OCI-LY1 (cell line): ENCODE results near the gene OPRD1.

Experiments used
- H2AFZ ChIP-seq: fragments of 200-600 bp; sonication (generic), shearing (Covaris generic); 2 replicates; pipeline ENCODE4 v1.6.0; 2014; ENCODE audit warnings: antibody characterized with exemption, mild to moderate bottlenecking, low read length
- H3F3A ChIP-seq: fragments of 200-600 bp; sonication (generic), shearing (Covaris generic); 2 replicates; pipeline ENCODE4 v1.6.0; 2014; ENCODE audit warnings: mild to moderate bottlenecking, antibody characterized with exemption, low read length, moderate library complexity; ENCODE audit not compliant: insufficient read depth
- H3K27ac ChIP-seq: fragments of 200-600 bp; sonication (generic); 2 replicates; pipeline ENCODE4 v1.5.1; 2014; ENCODE audit warnings: low read length, mixed run types, mild to moderate bottlenecking, low read depth; ENCODE audit not compliant: poor library complexity, severe bottlenecking
- H3K27me3 ChIP-seq: fragments of 200-600 bp; sonication (generic); 2 replicates; pipeline ENCODE4 v1.6.0; 2014; ENCODE audit warnings: antibody characterized with exemption, mild to moderate bottlenecking, low read length, moderate library complexity; ENCODE audit not compliant: insufficient read depth
- H3K36me3 ChIP-seq: fragments of 200-600 bp; sonication (generic); 2 replicates; pipeline ENCODE4 v1.6.1; 2014; ENCODE audit warnings: mild to moderate bottlenecking, antibody characterized with exemption, low read length, moderate library complexity, mixed read lengths; ENCODE audit not compliant: insufficient read depth
- H3K4me1 ChIP-seq: fragments of 200-600 bp; sonication (generic); 2 replicates; pipeline ENCODE4 v1.5.1; 2014; ENCODE audit warnings: mild to moderate bottlenecking, low read length, moderate library complexity; ENCODE audit not compliant: insufficient read depth, severe bottlenecking
- H3K4me2 ChIP-seq: fragments of 200-600 bp; sonication (generic), shearing (Covaris generic); 2 replicates; pipeline ENCODE4 v1.6.1; 2014; ENCODE audit warnings: low read length
- H3K4me3 ChIP-seq: fragments of 200-600 bp; sonication (generic); 2 replicates; pipeline ENCODE4 v1.5.1; 2014; ENCODE audit warnings: low read length, low read depth, mild to moderate bottlenecking, mixed read lengths; ENCODE audit not compliant: poor library complexity, severe bottlenecking
- H3K79me2 ChIP-seq: fragments of 200-600 bp; shearing (Covaris generic); 2 replicates; pipeline ENCODE4 v1.6.1; 2016; ENCODE audit warnings: mixed run types, low read length, mixed read lengths; ENCODE audit not compliant: insufficient read depth
- H3K9ac ChIP-seq: fragments of 200-600 bp; sonication (generic), shearing (Covaris generic); 2 replicates; pipeline ENCODE4 v1.6.1; 2014; ENCODE audit warnings: mild to moderate bottlenecking, low read length, mixed read lengths
- H3K9me2 ChIP-seq: fragments of 200-600 bp; sonication (generic), shearing (Covaris generic); 2 replicates; pipeline ENCODE4 v1.6.1; 2014; ENCODE audit warnings: low read depth, mild to moderate bottlenecking, low read length, mixed read lengths
- H3K9me3 ChIP-seq: fragments of 200-600 bp; shearing (Covaris generic); 2 replicates; pipeline ENCODE4 v1.6.1; 2014; ENCODE audit warnings: low read length, mixed read lengths
- H4K20me1 ChIP-seq: fragments of 200-600 bp; sonication (generic), shearing (Covaris generic); 2 replicates; pipeline ENCODE4 v1.6.0; 2016; ENCODE audit warnings: mild to moderate bottlenecking, low read length; ENCODE audit not compliant: insufficient read depth
- CTCF ChIP-seq: fragments of 200-600 bp; sonication (generic), shearing (Covaris generic); IDR thresholded peaks from 2 replicates; pipeline ENCODE4 v1.5.1; 2017; ENCODE audit warnings: mild to moderate bottlenecking, antibody characterized with exemption, low read length, moderate library complexity, mixed read lengths
- EZH2 ChIP-seq: fragments of 200-600 bp; sonication (generic), shearing (Covaris generic); IDR thresholded peaks from 2 replicates; pipeline ENCODE4 v1.8.0; 2017; ENCODE audit warnings: borderline replicate concordance, mixed run types, mild to moderate bottlenecking, antibody characterized with exemption, low read length, moderate library complexity, mixed read lengths

The OPRD1 gene

GRCh38 chr1:28886731-28887418 lies 74.9 kb downstream of the OPRD1 start:
- Histone ChIP-seq H3K9ac (peak overlapping the region; percentile 93), H2AFZ (no peak overlapping the region), H3K9me2 (no peaks in the 10 kb centered on the region), H3K36me3 (no peaks in the 10 kb centered on the region; the same call in 1 of the 2 replicates), H3K4me3 (peak overlapping the region; percentile 90), H3K27me3 (no peaks in the 10 kb centered on the region), H3F3A (peaks cover 10% of the 10 kb centered on the region; the same call in 1 of the 2 replicates), H3K4me2 (peak overlapping the region; percentile 96), H4K20me1 (no peaks in the 10 kb centered on the region), H3K9me3 (no peaks in the 10 kb centered on the region), H3K27ac (peak overlapping the region; percentile 98), H3K79me2 (0 out of 2 replicates have a peak, but pooled peaks cover 7% of the 10 kb centered on the region), H3K4me1 (peaks cover 63% of the 10 kb centered on the region)
- TF ChIP-seq EZH2 (no peak), CTCF (no peak)

- H3K79me2 ChIP-seq, result 0 out of 2 replicates have a peak, but pooled peaks cover 7% of the 10 kb centered on the region
Observed at GRCh38 chr1:28887419-28887834, 75.5 kb downstream of the OPRD1 start.

More at GRCh38 chr1:28887419-28887834, 75.5 kb downstream of the OPRD1 start:
- peak overlapping the region; percentile 96 for H3K4me2 ChIP-seq
- H3K36me3 ChIP-seq, result no peaks in the 10 kb centered on the region; the same call in 1 of the 2 replicates
- H3K4me3 ChIP-seq, result peak overlapping the region; percentile 90
- H4K20me1 ChIP-seq, result no peaks in the 10 kb centered on the region
- peak overlapping the region; percentile 78 for H3K27ac ChIP-seq
- H3K9me2 ChIP-seq, result no peaks in the 10 kb centered on the region
- TF ChIP-seq CTCF, result no peak
- TF ChIP-seq EZH2, result no peak
- H3K9ac ChIP-seq, result peak overlapping the region; percentile 93
- peaks cover 9% of the 10 kb centered on the region; the same call in 1 of the 2 replicates for H3F3A ChIP-seq
- no peaks in the 10 kb centered on the region for H3K9me3 ChIP-seq
- no peak overlapping the region for H2AFZ ChIP-seq
- H3K27me3 ChIP-seq, result no peaks in the 10 kb centered on the region
- peaks cover 57% of the 10 kb centered on the region for H3K4me1 ChIP-seq
